ENCODE measurements around the gene GRM1.

- no peak for TF ChIP-seq CTCF (conservative IDR thresholded peaks at IDR 0.05 in 1 of 2, IDR thresholded peaks at IDR 0.05 in 1 of 2; ENCODE audit: extremely low read depth in 1 of 2, insufficient read depth in 1 of 2, low read depth in 1 of 2, low read length in 2 of 2)
- TF ChIP-seq EZH2 (IDR thresholded peaks at IDR 0.05; ENCODE audit: borderline replicate concordance, low read length): no peak
Observed at GRCh38 chr6:146277142-146277541, 248.3 kb downstream of the GRM1 start.
